Measurements from ENCODE around the gene GPR149. TPM values are rescaled to one million over a fixed set of nuclear protein-coding genes. Genes with fewer than 3 reads are reported as not detected.

Gene GPR149
- total RNA-seq, 4 donors from 2014 or later = 0.26 TPM; not detected in 3

GRCh38 chr3:154304116-154304786, 125.7 kb downstream of the GPR149 start:
- intact Hi-C loops (cut with DNase I; ENCODE audit: low total_unique reads) = no loop called here
- no peak for TF ChIP-seq CTCF (IDR thresholded peaks at IDR 0.05)
- TF ChIP-seq POLR2A (IDR thresholded peaks at IDR 0.05) = no peak
- no peak for DNase-seq (ENCODE audit: low spot score in 2 of 2)
- no peak overlapping the region for H3K4me3 ChIP-seq (ENCODE audit: low read depth, poor library complexity, severe bottlenecking)

- intact Hi-C loops (cut with DNase I; ENCODE audit: low total_unique reads) = no loop called here
- no peak for TF ChIP-seq POLR2A (IDR thresholded peaks at IDR 0.05)
- DNase-seq (ENCODE audit: low spot score in 2 of 2) = no peak
- no peak overlapping the region for H3K4me3 ChIP-seq (ENCODE audit: low read depth, poor library complexity, severe bottlenecking)
- 89% methylated on average over 3 of the region's 3 CpGs for WGBS, 2 donors
Measured at GRCh38 chr3:154301561-154301960, 128.4 kb downstream of the GPR149 start.

GRCh38 chr3:154294016-154294415, 136.0 kb downstream of the GPR149 start:
- intact Hi-C loops (cut with DNase I; ENCODE audit: low total_unique reads) = no loop called here
- TF ChIP-seq CTCF (IDR thresholded peaks at IDR 0.05) = no peak
- no peak for TF ChIP-seq POLR2A (IDR thresholded peaks at IDR 0.05)

GRCh38 chr3:154290187-154290586, 139.8 kb downstream of the GPR149 start:
- H3K4me3 ChIP-seq (ENCODE audit: low read depth, poor library complexity, severe bottlenecking) = no peak overlapping the region
- intact Hi-C loops (cut with DNase I; ENCODE audit: low total_unique reads) = no loop called here
- WGBS, 2 donors = 97 to 98% methylated on average over 5 of the region's 5 CpGs
- TF ChIP-seq CTCF (IDR thresholded peaks at IDR 0.05) (no peak), POLR2A (IDR thresholded peaks at IDR 0.05) (no peak)
- no peak for DNase-seq (ENCODE audit: low spot score in 2 of 2)

More at GRCh38 chr3:154294016-154294415, 136.0 kb downstream of the GPR149 start:
- WGBS, 2 donors = 97% methylated on average over 2 of the region's 2 CpGs
- H3K4me3 ChIP-seq (ENCODE audit: low read depth, poor library complexity, severe bottlenecking) = no peak overlapping the region
- no peak for DNase-seq (ENCODE audit: low spot score in 2 of 2)

Other genes with a start within 250 kb of the GPR149 start
- 10 to 100 TPM; 25.8 to 55.5 (median 40.8) TPM for gene DHX36, start 105.7 kb downstream of the GPR149 start, total RNA-seq